PC-9 (cell line): ENCODE measurements around the gene CXCL16. TPM values are rescaled to one million over a fixed set of nuclear protein-coding genes. Genes with fewer than 3 reads are reported as not detected.

Experiments
- BruUV-seq: library from RNA; stranded (reverse); fragments of 400-500 nt; replicated peaks from 2 replicates; lab custom pipeline; 2021; lab: Mats Ljungman, UMichigan
- CTCF ChIA-PET: fragments of 300-600 bp; sonication (Branson Sonifier 250); formaldehyde crosslinking; loops from one replicate; lab custom pipeline; 2022; ENCODE audit warnings: antibody characterized with exemption; lab: Charles Lee
- POLR2A ChIA-PET: fragments of 300-600 bp; sonication (Branson Sonifier 250); formaldehyde crosslinking; loops from one replicate; lab custom pipeline; 2022; ENCODE audit warnings: antibody characterized with exemption; ENCODE audit not compliant: unreplicated experiment; lab: Charles Lee
- DNase-seq, 2 experiments: peaks; one replicate each; pipeline versions ENCODE4 v3.0.0 to v3.0.0-alpha.2; 2015 to 2022; ENCODE audit warnings: mixed read lengths in 1 of 2
- H2AFZ ChIP-seq: fragments of 200-600 bp; sonication (generic); 2 replicates; pipeline ENCODE4 v1.8.1; 2017; ENCODE audit warnings: antibody characterized with exemption
- H3F3A ChIP-seq: fragments of 200-600 bp; sonication (generic); 2 replicates; pipeline ENCODE4 v1.8.1; 2017; ENCODE audit warnings: antibody characterized with exemption, mild to moderate bottlenecking, low read depth; ENCODE audit not compliant: insufficient read depth
- H3K27ac ChIP-seq: fragments of 200-600 bp; sonication (generic); 2 replicates; pipeline ENCODE4 v1.6.1; 2016; ENCODE audit warnings: mixed run types
- H3K27me3 ChIP-seq: fragments of 200-600 bp; sonication (generic); 2 replicates; pipeline ENCODE4 v1.6.1; 2016; ENCODE audit warnings: low read depth, mixed run types; ENCODE audit not compliant: insufficient read depth
- H3K36me3 ChIP-seq: fragments of 200-600 bp; sonication (generic); 2 replicates; pipeline ENCODE4 v1.6.1; 2016; ENCODE audit warnings: low read depth, mixed run types
- H3K4me1 ChIP-seq: fragments of 200-600 bp; sonication (generic); replicated peaks from 2 replicates; pipeline ENCODE4 v1.6.1; 2016; ENCODE audit warnings: mixed run types; ENCODE audit not compliant: insufficient read depth
- H3K4me2 ChIP-seq: fragments of 200-600 bp; sonication (generic); 2 replicates; pipeline ENCODE4 v1.6.1; 2017; ENCODE audit warnings: mixed run types
- H3K4me3 ChIP-seq: fragments of 200-600 bp; sonication (generic); 2 replicates; pipeline ENCODE4 v1.6.1; 2016; ENCODE audit warnings: mixed run types
- H3K79me2 ChIP-seq: fragments of 200-600 bp; sonication (generic); 2 replicates; pipeline ENCODE4 v1.6.1; 2017; ENCODE audit warnings: low read depth, mixed run types
- H3K9me2 ChIP-seq: fragments of 200-600 bp; sonication (generic); 2 replicates; pipeline ENCODE4 v1.8.1; 2017; ENCODE audit warnings: mild to moderate bottlenecking; ENCODE audit not compliant: insufficient read depth
- H3K9me3 ChIP-seq: fragments of 200-600 bp; sonication (generic); 2 replicates; pipeline ENCODE4 v1.8.1; 2016; ENCODE audit warnings: low read depth; ENCODE audit not compliant: insufficient read depth
- H4K20me1 ChIP-seq: fragments of 200-600 bp; sonication (generic); 2 replicates; pipeline ENCODE4 v1.8.1; 2017; ENCODE audit not compliant: insufficient read depth
- EZH2 ChIP-seq: fragments of 200-600 bp; sonication (generic); IDR thresholded peaks from 2 replicates; pipeline ENCODE4 v1.8.0; 2017; ENCODE audit warnings: antibody characterized with exemption, low read depth
- intact Hi-C: fragments of 100-400 bp; cut with micrococcal nuclease; formaldehyde crosslinking; loops from one replicate; pipeline ENCODE4 v1.10.0; 2022; ENCODE audit not compliant: unreplicated experiment
- total RNA-seq: library from RNA; stranded (reverse); gene quantifications from 2 replicates; pipeline ENCODE4 v1.2.3, GENCODE V29; 2021
- TF ChIP-seq, protein P1 (sequence below): fragments of 200-600 bp; sonication (generic); conservative IDR thresholded peaks from 2 replicates; pipeline ENCODE4 v1.6.1; 2017; ENCODE audit warnings: mixed run types, antibody characterized with exemption, mild to moderate bottlenecking, moderate library complexity

CXCL16 gene
- total RNA-seq, 1 experiment from 2014 or later = 52.4 TPM

DNA sequence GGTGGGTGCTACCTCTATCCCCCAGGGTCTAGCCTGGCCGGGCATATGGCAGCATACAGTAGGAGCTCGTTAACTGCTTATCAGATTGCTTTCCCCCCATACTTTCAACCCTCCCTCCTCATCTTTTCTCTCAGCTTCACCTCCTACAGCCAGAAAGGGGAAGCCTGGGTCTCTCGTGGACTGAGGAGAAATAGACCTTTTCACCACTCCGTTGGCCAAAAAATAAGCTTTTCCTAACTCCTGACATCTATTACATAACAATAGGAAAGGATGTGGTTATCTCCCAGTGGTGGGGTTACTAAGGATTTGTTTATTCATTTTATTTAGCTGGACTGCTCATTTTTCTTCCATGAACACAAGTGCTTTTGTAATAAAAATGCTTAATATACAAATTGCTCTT is 9.0 kb upstream of the CXCL16 start:
- Histone ChIP-seq H3K27ac (no peak overlapping the region), H3K4me3 (no peak overlapping the region), H3K9me2 (no peaks in the 10 kb centered on the region), H3F3A (no peaks in the 10 kb centered on the region), H3K4me1 (no peaks in the 10 kb centered on the region), H3K79me2 (no peaks in the 10 kb centered on the region), H3K27me3 (peaks cover 15% of the 10 kb centered on the region), H3K36me3 (no peaks in the 10 kb centered on the region), H3K9me3 (no peaks in the 10 kb centered on the region), H3K4me2 (no peak overlapping the region), H2AFZ (no peak overlapping the region), H4K20me1 (no peaks in the 10 kb centered on the region; the same call in 1 of the 2 replicates)
- intact Hi-C loops = no loop called here
- ChIA-PET POLR2A (no interaction called here), CTCF (interaction anchor here (0.8 kb wide), 1 partner anchor 199 kb away, joined by 3 read pairs; no protein-coding TSS in a partner anchor)
- DNase-seq = no peak
- no TSS peak for BruUV-seq
- TF ChIP-seq, protein P1, sequence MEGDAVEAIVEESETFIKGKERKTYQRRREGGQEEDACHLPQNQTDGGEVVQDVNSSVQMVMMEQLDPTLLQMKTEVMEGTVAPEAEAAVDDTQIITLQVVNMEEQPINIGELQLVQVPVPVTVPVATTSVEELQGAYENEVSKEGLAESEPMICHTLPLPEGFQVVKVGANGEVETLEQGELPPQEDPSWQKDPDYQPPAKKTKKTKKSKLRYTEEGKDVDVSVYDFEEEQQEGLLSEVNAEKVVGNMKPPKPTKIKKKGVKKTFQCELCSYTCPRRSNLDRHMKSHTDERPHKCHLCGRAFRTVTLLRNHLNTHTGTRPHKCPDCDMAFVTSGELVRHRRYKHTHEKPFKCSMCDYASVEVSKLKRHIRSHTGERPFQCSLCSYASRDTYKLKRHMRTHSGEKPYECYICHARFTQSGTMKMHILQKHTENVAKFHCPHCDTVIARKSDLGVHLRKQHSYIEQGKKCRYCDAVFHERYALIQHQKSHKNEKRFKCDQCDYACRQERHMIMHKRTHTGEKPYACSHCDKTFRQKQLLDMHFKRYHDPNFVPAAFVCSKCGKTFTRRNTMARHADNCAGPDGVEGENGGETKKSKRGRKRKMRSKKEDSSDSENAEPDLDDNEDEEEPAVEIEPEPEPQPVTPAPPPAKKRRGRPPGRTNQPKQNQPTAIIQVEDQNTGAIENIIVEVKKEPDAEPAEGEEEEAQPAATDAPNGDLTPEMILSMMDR = no peak
- TF ChIP-seq EZH2 = no peak

DNA sequence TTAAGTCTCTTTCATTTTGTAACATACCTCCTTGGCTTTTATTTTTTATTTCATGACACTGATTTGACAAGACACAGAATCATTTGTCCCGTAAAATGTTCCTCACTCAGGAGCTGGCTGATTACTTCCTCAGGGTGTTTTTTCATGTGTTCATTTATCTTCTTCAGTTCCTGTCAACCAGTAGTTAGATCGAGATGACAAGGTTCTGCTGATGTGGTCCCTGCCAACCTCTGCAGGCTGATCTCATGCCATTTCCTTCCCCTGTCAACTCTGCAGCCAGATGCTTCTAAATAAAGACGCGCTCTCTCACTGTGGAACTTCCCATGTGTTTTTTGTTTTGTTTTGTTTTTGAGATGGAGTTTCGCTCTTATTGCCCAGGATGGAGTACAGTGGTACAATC is 8.1 kb upstream of the CXCL16 start:
- Histone ChIP-seq H3K4me2 (no peak overlapping the region), H3K36me3 (no peaks in the 10 kb centered on the region), H4K20me1 (no peaks in the 10 kb centered on the region; the same call in 1 of the 2 replicates), H3K9me2 (no peaks in the 10 kb centered on the region), H3F3A (no peaks in the 10 kb centered on the region), H3K27me3 (peaks cover 12% of the 10 kb centered on the region), H3K79me2 (no peaks in the 10 kb centered on the region), H3K4me1 (no peaks in the 10 kb centered on the region), H3K9me3 (no peaks in the 10 kb centered on the region), H3K4me3 (no peak overlapping the region), H2AFZ (no peak overlapping the region), H3K27ac (no peak overlapping the region)
- TF ChIP-seq, protein P1 = no peak
- TF ChIP-seq EZH2 = no peak
- POLR2A ChIA-PET = no interaction called here
- intact Hi-C loops = no loop called here
- BruUV-seq = no TSS peak
- CTCF ChIA-PET = no interaction called here
- no peak for DNase-seq

DNA sequence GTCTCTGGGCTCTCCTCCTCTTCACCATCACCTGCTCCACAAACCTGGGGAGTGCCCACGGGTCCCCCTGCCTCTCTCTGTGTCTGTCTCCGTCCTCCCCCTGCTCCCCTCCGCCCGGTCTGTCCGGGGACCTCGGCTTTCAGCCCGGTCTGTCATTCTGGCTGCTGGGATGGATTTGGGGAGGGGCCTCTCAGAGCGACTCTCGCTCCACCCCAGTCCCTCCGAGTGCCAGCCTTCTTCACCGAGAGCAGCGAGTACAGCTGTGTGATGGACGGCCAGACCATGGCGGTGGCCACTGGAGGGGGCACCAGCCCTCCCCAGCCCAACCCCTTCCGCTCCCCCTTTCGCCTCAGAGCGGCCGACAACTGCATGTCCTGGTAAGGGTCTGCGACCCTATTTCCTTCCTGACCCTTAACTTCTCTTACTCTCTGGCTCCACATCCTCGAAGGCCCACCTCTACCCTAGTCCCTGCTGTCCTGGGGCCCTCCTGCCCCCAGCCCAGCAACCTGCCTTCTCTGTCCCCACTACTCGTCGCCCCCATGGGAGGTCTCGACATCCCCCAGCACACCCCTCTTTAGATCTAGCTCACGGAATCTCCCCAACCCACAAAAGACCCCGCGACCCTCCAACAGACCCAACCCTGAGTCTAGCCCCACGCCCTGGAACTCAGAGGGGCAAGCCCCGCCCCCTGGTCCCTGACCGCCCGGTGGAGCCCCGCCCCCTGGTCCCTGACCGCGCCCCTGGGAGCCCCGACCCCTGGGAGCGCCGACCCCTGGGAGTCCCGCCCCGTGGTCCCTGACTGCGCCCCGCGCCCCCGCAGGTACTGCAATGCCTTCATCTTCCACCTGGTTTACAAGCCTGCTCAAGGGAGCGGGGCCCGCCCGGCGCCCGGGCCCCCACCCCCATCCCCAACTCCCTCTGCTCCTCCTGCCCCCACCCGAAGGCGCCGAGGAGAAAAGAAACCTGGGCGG is 5.6 kb upstream of the CXCL16 start:
- Histone ChIP-seq H3K9me3 (no peaks in the 10 kb centered on the region), H2AFZ (no peak overlapping the region), H3K36me3 (no peaks in the 10 kb centered on the region), H3K27ac (no peak overlapping the region), H3K27me3 (peaks cover 6% of the 10 kb centered on the region; the same call in 1 of the 2 replicates), H3K9me2 (no peaks in the 10 kb centered on the region), H3K4me1 (no peaks in the 10 kb centered on the region), H3F3A (no peaks in the 10 kb centered on the region), H3K4me3 (no peak overlapping the region), H4K20me1 (no peaks in the 10 kb centered on the region), H3K79me2 (no peaks in the 10 kb centered on the region), H3K4me2 (no peak overlapping the region)
- DNase-seq = no peak
- intact Hi-C loops = no loop called here
- TF ChIP-seq EZH2 = no peak
- TF ChIP-seq, protein P1 = no peak
- no TSS peak for BruUV-seq
- CTCF ChIA-PET = interaction anchor here (0.6 kb wide), 1 partner anchor 203 kb away, joined by 3 read pairs; no protein-coding TSS in a partner anchor
- POLR2A ChIA-PET = no interaction called here
